Muscle of arm (tissue), 12 donors: ENCODE measurements around the gene SMG5. TPM values are rescaled to one million over a fixed set of nuclear protein-coding genes. Genes with fewer than 3 reads are reported as not detected.
"Not testable (repeated sequence)": the region's sequence is repeated elsewhere in the genome, so short reads cannot be mapped to it uniquely, and the experiment has no call there.

Experiments
- DNase-seq: peaks from one replicate; pipeline ENCODE4 v3.0.0-alpha.2; 2013
- polyA plus RNA-seq, 12 donors: library from polyadenylated mRNA; unstranded; fragments of 120-200 nt; gene quantifications; one replicate each; pipeline ENCODE4 v1.2.1, GENCODE V29; 2013; ENCODE audit not compliant: insufficient read length in 12 of 12

Gene SMG5
- polyA plus RNA-seq, 12 donors = 38.6 to 55.8 (median 48.6) TPM; not detected in 1

DNA sequence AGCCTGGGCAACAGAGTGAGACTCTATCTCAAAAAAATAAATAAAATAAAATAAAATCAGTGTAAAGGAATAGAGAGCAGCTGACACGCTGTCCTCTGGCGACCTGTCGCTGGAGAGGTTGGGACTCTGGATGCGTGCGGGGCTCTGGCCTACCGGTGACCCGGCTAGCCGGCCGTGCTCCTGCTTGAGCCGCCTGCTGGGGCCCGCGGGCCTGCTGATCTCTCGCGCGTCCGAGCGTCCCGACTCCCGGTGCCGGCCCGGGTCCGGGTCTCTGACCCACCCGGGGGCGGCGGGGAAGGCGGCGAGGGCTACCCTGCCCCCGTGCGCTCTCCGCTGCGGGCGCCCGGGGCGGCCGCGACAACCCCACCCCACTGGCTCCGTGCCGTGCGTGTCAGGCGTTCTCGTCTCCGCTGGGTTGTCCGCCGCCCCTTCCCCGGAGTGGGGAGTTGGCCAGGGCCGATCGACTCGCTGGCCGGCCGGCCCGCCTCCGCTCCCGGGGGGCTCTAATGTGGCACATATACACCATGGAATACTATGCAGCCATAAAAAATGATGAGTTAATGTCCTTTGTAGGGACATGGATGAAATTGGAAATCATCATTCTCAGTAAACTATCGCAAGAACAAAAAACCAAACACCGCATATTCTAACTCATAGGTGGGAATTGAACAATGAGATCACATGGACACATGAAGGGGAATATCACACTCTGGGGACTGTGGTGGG, 66.1 kb downstream of the SMG5 start:
- DNase-seq = not testable (repeated sequence)

DNA sequence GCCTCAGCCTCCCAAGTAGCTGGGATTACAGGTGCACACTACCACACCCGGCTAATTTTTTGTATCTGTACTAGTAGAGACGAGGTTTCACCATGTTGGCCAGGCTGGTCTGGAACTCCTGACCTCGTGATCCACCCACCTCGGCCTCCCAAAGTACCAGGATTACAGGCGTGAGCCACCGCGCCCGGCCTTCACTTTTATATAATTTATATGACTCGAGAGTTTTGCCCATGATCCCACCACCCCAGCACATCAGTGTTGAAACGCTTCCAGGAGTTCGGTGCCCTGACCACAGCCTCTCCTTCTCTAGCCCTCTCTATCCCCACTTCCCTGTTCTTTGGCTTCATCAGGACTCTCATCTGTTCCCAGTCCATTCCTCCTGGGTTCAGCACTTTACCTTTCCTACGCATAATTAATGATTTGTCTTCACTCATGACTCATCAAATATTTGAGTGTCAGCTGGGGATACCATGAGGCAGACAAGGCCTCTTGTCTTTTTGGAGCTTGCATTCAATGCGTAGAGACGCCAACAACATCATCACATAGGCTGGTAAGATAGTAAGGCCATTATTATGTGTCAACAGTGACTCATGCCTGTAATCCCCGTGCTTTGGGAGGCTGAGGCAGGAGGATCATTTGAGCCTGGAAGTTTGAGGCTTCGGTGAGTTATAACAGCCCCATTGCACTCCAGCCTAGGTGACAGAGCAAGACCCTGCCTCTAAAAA, 68.4 kb downstream of the SMG5 start:
- DNase-seq = no peak

DNA sequence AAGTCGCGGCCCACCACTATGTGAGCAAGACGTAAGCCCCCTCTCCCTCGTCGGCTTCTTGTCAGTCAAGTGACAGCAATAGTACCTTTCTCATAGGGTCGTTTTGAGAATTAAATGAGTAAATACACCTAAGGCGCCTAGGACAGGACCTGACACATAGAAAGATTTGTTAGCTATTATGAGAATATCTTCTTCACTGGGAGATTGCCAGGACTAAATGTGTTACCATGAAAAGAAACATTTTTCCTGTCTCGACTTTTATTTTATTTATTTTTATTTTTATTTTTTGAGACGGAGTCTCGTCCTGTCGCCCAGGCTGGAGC, 69.0 kb downstream of the SMG5 start:
- no peak for DNase-seq

DNA sequence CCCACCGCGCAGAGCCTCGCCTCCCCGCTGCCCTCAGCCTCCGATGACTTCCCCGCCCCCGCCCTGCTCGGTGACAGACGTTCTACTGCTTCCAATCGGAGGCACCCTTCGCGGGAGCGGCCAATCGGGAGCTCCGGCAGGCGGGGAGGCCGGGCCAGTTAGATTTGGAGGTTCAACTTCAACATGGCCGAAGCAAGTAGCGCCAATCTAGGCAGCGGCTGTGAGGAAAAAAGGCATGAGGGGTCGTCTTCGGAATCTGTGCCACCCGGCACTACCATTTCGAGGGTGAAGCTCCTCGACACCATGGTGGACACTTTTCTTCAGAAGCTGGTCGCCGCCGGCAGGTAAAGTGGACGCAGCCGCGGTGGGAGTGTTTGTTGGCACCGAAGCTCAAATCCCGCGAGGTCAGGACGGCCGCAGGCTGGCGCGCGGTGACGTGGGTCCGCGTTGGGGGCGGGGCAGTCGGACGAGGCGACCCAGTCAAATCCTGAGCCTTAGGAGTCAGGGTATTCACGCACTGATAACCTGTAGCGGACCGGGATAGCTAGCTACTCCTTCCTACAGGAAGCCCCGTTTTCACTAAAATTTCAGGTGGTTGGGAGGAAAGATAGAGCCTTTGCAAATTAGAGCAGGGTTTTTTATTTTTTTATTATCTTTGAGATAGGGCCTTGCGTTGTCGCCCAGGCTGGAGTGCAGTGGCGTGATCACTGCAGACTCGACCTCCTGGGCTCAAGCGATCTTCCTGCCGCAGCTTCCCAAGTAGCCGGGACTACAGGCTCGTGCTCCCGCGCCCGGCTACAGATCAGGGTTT, 69.6 kb downstream of the SMG5 start, which contains the start of gene PMF1:
Gene PMF1 (plus strand): TSS at position 175 of the 811 bp plus-strand sequence. CDS start 9 bp downstream, at position 184.
- peak; percentile 96 for DNase-seq

DNA sequence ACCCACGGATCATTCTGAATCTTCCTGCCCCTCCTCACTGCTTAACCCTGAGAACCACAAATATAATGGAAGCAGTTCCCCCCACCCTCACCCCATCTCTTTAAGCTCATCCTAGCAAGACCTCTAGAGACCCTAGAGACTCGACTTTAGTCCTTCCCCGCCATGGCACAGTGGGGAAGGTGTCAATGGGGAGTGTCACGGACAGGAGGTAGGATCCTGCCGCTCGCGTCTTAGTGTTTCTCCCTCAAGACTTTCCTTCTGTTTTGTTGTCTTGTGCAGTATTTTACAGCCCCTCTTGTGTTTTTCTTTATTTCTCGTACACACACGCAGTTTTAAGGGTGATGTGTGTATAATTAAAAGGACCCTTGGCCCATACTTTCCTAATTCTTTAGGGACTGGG, 70.5 kb downstream of the SMG5 start:
- no peak for DNase-seq

DNA sequence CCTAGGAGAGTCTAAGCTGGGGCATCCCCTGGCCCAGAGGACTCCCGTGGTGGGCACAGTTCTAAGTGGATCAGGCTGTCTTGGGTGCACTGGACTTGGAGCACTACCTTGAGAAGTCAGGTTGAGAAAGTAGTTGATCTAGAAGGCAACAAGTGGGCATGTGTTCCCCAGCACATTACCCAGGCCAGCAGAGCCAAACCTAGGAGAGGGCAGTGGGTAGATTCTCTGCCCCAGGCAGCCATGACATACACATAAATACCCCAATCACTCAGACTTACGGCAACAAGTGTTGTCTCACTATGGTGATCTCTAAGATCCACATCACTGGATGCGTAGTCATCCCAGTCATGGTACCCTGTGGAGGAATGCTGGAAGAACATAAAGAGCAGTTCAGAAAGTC, 71.4 kb downstream of the SMG5 start:
- DNase-seq = no peak

DNA sequence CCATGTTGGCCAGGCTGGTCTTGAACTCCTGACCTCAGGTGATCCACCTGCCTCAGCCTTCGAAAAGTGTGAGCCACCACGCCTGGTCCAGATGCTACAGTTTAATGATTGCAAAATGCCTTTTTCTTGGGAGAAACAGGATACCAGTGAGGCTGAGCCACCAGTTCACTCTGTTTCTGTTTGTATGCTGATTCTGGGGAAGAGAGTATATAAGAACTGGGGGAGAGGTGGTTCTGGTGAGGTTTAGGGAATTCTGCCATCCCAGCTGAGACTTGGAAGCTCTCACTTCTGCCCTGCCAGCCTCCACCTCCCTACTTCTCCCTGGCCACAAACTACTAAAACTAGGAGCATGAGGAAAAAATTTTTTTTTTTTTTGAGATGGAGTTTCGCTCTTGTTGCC, 77.9 kb downstream of the SMG5 start:
- DNase-seq = no peak

DNA sequence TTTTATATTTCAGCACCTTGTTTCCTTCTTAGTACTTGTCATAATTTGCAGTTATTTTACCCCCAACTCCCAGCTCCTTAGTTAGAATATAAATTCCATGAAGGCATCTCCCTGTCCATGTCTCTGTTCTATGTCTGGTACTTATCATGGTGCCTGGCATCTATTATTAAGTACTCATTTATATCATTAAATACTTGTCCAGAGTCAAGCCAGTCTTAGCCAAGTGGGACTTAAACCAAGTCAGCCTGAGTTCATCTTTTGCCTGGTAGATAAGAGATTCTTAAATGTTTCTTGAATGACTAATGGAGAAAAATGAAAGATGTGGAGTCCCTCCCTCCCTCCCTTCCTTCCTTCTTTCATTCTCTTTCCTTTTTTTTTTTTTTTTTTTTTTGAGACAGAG, 79.3 kb downstream of the SMG5 start:
- DNase-seq = no peak

DNA sequence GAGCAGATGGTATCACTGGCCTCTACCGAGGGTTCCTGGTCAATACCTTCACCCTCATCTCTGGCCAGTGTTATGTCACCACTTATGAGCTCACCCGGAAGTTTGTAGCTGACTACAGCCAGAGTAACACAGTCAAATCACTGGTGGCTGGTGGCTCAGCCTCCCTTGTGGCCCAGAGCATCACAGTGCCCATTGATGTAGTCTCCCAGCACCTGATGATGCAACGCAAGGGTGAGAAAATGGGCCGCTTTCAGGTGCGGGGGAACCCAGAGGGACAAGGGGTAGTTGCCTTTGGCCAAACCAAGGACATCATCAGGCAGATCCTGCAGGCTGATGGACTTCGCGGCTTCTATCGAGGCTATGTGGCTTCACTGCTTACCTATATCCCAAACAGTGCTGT, 82.6 kb downstream of the SMG5 start:
- no peak for DNase-seq

Other genes with a start within 250 kb of the SMG5 start
- 10 to 100 TPM in 11 of 12 donors, not detected in 1; 40.2 to 55.3 (median 47.1) TPM for gene UBQLN4, start 229.0 kb downstream of the SMG5 start, polyA plus RNA-seq
- 10 to 100 TPM in 11 of 12 donors, not detected in 1; 33.6 to 81.4 (median 36.4) TPM for gene LAMTOR2, start 228.0 kb downstream of the SMG5 start, polyA plus RNA-seq
- 10 to 100 TPM in 3 of 12 donors, 1 to 10 TPM in 1, under 1 TPM in 7, not detected in 1; 0.18 to 39.5 (median 0.65) TPM for gene RAB25, start 221.7 kb downstream of the SMG5 start, polyA plus RNA-seq
- 100 to 1,000 TPM in 1 of 12 donors, 10 to 100 TPM in 11; 17.0 to 113 (median 23.9) TPM for gene MEX3A, start 200.4 kb downstream of the SMG5 start, polyA plus RNA-seq
- 100 to 1,000 TPM; 240 to 804 (median 293) TPM for gene LMNA, start 168.1 kb downstream of the SMG5 start, polyA plus RNA-seq
- gene SEMA4A, start 129.2 kb downstream of the SMG5 start, polyA plus RNA-seq = 10 to 100 TPM in 2 of 12 donors, 1 to 10 TPM in 9, not detected in 1; 2.2 to 16.5 (median 3.4) TPM
- 10 to 100 TPM in 11 of 12 donors, not detected in 1; 10.5 to 15.8 (median 12.1) TPM for gene SLC25A44, start 88.7 kb downstream of the SMG5 start, polyA plus RNA-seq
- 10 to 100 TPM in 11 of 12 donors, not detected in 1; 37.1 to 66.7 (median 40.6) TPM for gene PMF1, start 69.8 kb downstream of the SMG5 start, polyA plus RNA-seq
- gene BGLAP, start 40.6 kb downstream of the SMG5 start, polyA plus RNA-seq = 1 to 10 TPM in 6 of 12 donors, under 1 TPM in 4, not detected in 2; 0.38 to 4.8 (median 1.4) TPM
- 1 to 10 TPM in 11 of 12 donors, not detected in 1; 1.6 to 6.9 (median 3.6) TPM for gene PAQR6, start 34.8 kb downstream of the SMG5 start, polyA plus RNA-seq
- gene TMEM79, start 1.5 kb upstream of the SMG5 start, polyA plus RNA-seq = 10 to 100 TPM in 1 of 12 donors, 1 to 10 TPM in 10, not detected in 1; 3.5 to 17.4 (median 4.2) TPM
- gene GLMP, start 12.9 kb upstream of the SMG5 start, polyA plus RNA-seq = 10 to 100 TPM in 11 of 12 donors, not detected in 1; 12.7 to 57.9 (median 21.4) TPM
- under 1 TPM in 1 of 12 donors, not detected in 11; 0.27 TPM for gene VHLL, start 16.5 kb upstream of the SMG5 start, polyA plus RNA-seq
- 100 to 1,000 TPM in 11 of 12 donors, not detected in 1; 119 to 268 (median 248) TPM for gene CCT3, start 55.5 kb upstream of the SMG5 start, polyA plus RNA-seq
- gene TSACC, start 55.7 kb upstream of the SMG5 start, polyA plus RNA-seq = 1 to 10 TPM in 4 of 12 donors, under 1 TPM in 6, not detected in 2; 0.60 to 1.4 (median 0.89) TPM
- gene RHBG, start 86.4 kb upstream of the SMG5 start, polyA plus RNA-seq = under 1 TPM in 1 of 12 donors, not detected in 11; 0.27 TPM
- gene MEF2D, start 217.9 kb upstream of the SMG5 start, polyA plus RNA-seq = 10 to 100 TPM in 11 of 12 donors, not detected in 1; 44.4 to 95.3 (median 69.1) TPM